Small intestine (tissue), 7 donors: Measurements from ENCODE around the gene WDR46. TPM values are rescaled to one million over a fixed set of nuclear protein-coding genes. Genes with fewer than 3 reads are reported as not detected.

Experiments
- DNase-seq, 2 donors: peaks; one replicate each; pipeline versions ENCODE4 v3.0.0 to v3.0.0-alpha.2; 2013
- FAIRE-seq: peaks from 2 replicates; lab custom pipeline; 2012; peaks lifted over from hg19 to GRCh38; lab: Jason Lieb, UNC
- H3K27ac ChIP-seq, 3 donors: one replicate each; pipeline ENCODE4 v1.5.1; 2013; ENCODE audit warnings: low read length in 2 of 3, mild to moderate bottlenecking in 2 of 3, control low read depth in 1 of 3, inconsistent platforms in 1 of 3, low read depth in 1 of 3, moderate library complexity in 1 of 3
- H3K27me3 ChIP-seq, 3 donors: one replicate each; pipeline ENCODE4 v1.6.1; 2013; ENCODE audit warnings: low read length in 3 of 3, inconsistent platforms in 1 of 3; ENCODE audit not compliant: control insufficient read depth in 3 of 3, insufficient read depth in 3 of 3
- H3K36me3 ChIP-seq, 3 donors: one replicate each; pipeline ENCODE4 v1.6.1; 2013; ENCODE audit warnings: low read length in 3 of 3, inconsistent platforms in 1 of 3, low read depth in 1 of 3, mild to moderate bottlenecking in 1 of 3, moderate library complexity in 1 of 3; ENCODE audit not compliant: control insufficient read depth in 3 of 3, insufficient read depth in 2 of 3
- H3K4me1 ChIP-seq, 3 donors: one replicate each; pipeline ENCODE4 v1.6.1; 2013; ENCODE audit warnings: low read length in 2 of 3, inconsistent platforms in 1 of 3, low read depth in 1 of 3, mild to moderate bottlenecking in 1 of 3, moderate library complexity in 1 of 3; ENCODE audit not compliant: control insufficient read depth in 3 of 3, insufficient read depth in 2 of 3
- H3K4me3 ChIP-seq, 3 donors: one replicate each; pipeline ENCODE4 v1.5.1; 2013; ENCODE audit warnings: low read length in 3 of 3, control low read depth in 1 of 3, inconsistent platforms in 1 of 3, low read depth in 1 of 3, mild to moderate bottlenecking in 1 of 3, moderate library complexity in 1 of 3
- H3K9me3 ChIP-seq, 2 donors: one replicate each; pipeline ENCODE4 v1.6.1; 2013; ENCODE audit warnings: low read depth in 1 of 2, low read length in 1 of 2; ENCODE audit not compliant: control insufficient read depth in 2 of 2, insufficient read depth in 1 of 2
- WGBS, 3 donors: extraction: QIAGEN DNeasy Blood & Tissue Kit; methylation state at CpG; one replicate each; pipeline ENCODE4 v1.1.7; 2013; 5-methylcytosine and 5-hydroxymethylcytosine counted together
- polyA plus RNA-seq, 4 donors: library from polyadenylated mRNA; stranded (reverse) in 3 of 4; unstranded in 1 of 4; fragments of 200-250 nt in 3 of 4; fragments of 120-200 nt in 1 of 4; gene quantifications; one replicate each; pipeline versions ENCODE4 v1.2.1 to v1.2.3, GENCODE V29; 2013
- donor health status: healthy with polysubstance abuse.
- donor health status: control.
- donor health status: control.
- donor health status: Bipolar disorder and iron deficiency.
- donor health status: healthy.

The WDR46 gene
- polyA plus RNA-seq, 4 donors, result 39.4 to 60.5 (median 43.5) TPM

DNA sequence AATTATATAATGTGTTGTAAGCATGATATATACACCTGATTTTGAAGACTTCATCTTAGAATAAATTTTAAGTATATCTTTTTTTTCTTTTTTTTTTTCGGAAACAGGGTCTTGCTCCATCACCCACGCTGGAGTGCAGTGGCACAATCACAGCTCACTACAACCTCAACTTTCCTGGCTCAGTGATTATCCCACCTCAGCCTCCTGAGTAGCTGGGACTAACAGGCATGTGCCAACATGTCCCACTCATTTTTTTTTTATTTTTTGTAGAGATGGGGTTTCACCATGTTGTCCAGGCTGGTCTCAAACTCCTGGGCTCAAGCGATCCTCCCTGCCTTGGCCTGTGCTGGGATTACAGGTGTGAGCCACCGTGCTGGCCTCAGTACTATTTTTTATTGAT lies 34.4 kb downstream of the WDR46 start:
- Histone ChIP-seq H3K9me3 (peaks cover 0 to 5% of the 10 kb centered on the region in 2 donors), H3K4me3 (no peak overlapping the region), H3K27me3 (no peaks in the 10 kb centered on the region), H3K27ac (no peak overlapping the region), H3K36me3 (peaks cover 0 to 41% (median 0%) of the 10 kb centered on the region in 3 donors), H3K4me1 (peaks cover 3 to 6% (median 3%) of the 10 kb centered on the region in 3 donors)
- DNase-seq, result no peak
- no peak for FAIRE-seq
- 96 to 100% (median 96%) methylated on average over 4 of the region's 4 CpGs for WGBS, 3 donors

DNA sequence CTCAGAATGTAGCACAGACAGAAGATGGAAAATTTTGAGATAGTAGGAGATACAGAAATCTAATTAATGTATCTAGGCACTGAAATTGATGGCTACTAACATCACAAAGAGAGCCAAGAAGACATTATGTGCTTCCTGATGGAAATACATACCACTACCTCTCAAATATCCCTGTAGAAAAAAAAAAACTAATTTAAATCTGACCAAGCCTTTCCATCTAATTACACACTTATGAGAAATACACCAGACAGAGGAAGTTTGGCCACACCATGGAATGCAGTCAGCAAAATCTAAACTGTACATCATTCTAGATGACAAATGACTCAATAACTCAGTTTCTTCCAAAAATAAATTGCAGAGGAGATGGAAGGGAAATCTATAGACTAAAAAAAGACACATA lies 36.3 kb downstream of the WDR46 start:
- Histone ChIP-seq H3K4me1 (peaks cover 3 to 20% (median 3%) of the 10 kb centered on the region in 3 donors), H3K4me3 (no peak overlapping the region), H3K9me3 (no peaks in the 10 kb centered on the region), H3K27ac (no peak overlapping the region), H3K27me3 (peaks cover 0 to 4% (median 0%) of the 10 kb centered on the region in 3 donors), H3K36me3 (peaks cover 0 to 30% (median 0%) of the 10 kb centered on the region in 3 donors)
- FAIRE-seq (no peak), DNase-seq (no peak)

DNA sequence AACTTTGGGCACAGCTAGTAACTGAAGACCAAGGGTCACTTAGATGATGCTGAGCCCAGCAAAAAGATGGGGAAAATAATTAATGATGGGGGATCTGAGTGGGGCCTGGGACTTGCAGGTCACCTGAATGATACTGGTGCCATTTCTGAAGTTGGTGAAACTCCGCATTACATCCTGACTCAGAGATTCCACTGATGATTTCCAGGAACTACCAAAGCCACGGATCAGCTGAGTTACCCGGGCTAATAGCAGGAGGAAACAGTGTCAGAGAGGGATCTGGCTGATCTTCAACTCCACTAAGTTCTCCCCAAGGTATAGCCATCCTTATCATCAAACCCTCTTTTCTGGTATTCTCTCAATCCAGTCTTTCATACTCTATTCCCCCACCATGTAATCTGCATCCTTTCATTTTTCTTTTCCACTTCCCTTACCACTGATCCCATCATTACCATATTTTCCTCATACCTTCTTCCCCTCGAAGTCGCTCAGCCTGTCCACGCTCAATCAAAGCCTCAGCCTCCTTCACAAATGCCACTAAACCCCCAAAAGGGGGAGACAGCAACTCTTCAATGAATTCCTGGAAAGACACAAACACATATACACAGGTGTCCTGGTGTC lies 37.5 kb downstream of the WDR46 start:
- Histone ChIP-seq H3K36me3 (peaks cover 0 to 21% (median 0%) of the 10 kb centered on the region in 3 donors), H3K4me1 (peaks cover 3 to 20% (median 3%) of the 10 kb centered on the region in 3 donors), H3K27me3 (peaks cover 0 to 13% (median 0%) of the 10 kb centered on the region in 3 donors), H3K4me3 (no peak overlapping the region), H3K27ac (no peak overlapping the region), H3K9me3 (no peaks in the 10 kb centered on the region)
- 83 to 91% (median 84%) methylated on average over 6 of the region's 6 CpGs for WGBS, 3 donors
- DNase-seq, result no peak
- no peak for FAIRE-seq

DNA sequence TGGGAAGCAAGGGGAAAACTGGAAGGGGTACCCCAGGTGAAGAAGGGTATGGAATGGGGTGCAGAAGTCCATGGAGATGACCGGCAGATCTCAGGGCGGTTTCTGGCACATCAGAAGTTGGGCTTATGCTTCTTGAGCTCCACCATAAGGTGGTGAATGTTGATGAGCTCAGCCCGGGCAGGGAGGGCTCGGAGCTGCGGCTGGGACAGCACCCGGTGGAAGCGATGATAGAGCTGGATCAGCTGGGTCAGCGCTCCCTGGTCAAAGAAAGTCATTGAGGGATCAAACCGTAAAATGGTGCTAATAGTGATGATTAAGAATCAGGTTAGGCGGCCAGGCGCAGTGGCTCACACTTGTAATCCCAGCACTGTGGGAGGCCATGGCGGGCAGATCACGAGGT lies 38.3 kb downstream of the WDR46 start:
- 91 to 97% (median 96%) methylated on average over 13 of the region's 13 CpGs for WGBS, 3 donors
- Histone ChIP-seq H3K27ac (peak overlapping the region in 1 of 3 donors; percentile 2), H3K4me1 (peaks cover 3 to 20% (median 3%) of the 10 kb centered on the region in 3 donors), H3K9me3 (no peaks in the 10 kb centered on the region), H3K27me3 (peaks cover 0 to 15% (median 0%) of the 10 kb centered on the region in 3 donors), H3K4me3 (no peak overlapping the region), H3K36me3 (peaks cover 0 to 21% (median 0%) of the 10 kb centered on the region in 3 donors)
- FAIRE-seq (no peak), DNase-seq (no peak)

DNA sequence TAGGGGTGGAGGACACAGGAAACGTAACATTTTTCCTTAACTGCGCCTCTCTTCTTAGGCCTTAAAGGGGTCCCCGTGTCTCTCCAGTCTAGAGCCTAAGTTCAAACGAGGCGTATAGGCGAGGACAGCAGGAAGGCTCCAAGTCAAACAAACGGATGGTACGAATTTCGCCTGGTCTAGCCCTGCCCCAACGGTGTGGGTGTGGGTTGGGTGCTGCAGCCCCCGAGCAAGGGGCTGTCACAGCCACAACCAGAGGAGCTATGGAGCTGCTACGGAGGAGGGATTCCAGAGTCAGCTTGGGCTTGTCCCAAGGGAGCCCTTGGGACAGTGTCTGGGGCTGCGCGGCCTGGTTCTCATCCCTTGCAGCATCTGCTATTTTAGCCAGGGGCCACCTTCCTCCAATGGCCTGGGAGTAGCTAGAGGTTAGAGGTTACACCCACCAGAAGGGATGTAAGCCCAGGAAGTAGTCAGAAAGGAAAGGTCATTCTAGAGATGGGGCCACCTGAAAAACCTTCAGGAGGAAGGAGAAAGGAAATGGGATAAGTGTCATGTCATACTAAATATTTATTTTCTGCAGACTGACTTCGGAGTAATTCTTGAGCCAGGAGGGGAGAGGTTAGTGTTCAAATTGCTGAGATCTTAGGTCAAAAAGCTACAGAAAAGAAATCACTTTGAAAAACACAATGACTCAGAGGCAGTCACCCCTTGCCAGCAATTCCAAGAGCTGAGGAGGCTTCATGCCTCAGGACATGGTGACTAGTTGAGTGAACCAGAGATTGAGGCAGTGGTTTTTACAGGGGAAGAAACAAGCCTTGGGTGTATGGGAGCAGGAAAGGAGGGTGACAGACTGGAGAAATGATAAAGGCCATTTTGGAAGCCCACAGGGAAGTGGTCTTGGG lies 39.1 kb downstream of the WDR46 start:
- peaks cover 0 to 14% (median 0%) of the 10 kb centered on the region in 3 donors for H3K36me3 ChIP-seq
- peak overlapping the region; percentile 10 to 57 (median 50) for H3K4me3 ChIP-seq
- H3K27ac ChIP-seq, result peak overlapping the region; percentile 34 to 95 (median 94)
- H3K4me1 ChIP-seq, result peaks cover 3 to 20% (median 3%) of the 10 kb centered on the region in 3 donors
- H3K9me3 ChIP-seq, result no peaks in the 10 kb centered on the region
- 17 to 22% (median 21%) methylated on average over 15 of the region's 15 CpGs for WGBS, 3 donors
- H3K27me3 ChIP-seq, result peaks cover 0 to 15% (median 0%) of the 10 kb centered on the region in 3 donors
- DNase-seq (no peak), FAIRE-seq (no peak)

DNA sequence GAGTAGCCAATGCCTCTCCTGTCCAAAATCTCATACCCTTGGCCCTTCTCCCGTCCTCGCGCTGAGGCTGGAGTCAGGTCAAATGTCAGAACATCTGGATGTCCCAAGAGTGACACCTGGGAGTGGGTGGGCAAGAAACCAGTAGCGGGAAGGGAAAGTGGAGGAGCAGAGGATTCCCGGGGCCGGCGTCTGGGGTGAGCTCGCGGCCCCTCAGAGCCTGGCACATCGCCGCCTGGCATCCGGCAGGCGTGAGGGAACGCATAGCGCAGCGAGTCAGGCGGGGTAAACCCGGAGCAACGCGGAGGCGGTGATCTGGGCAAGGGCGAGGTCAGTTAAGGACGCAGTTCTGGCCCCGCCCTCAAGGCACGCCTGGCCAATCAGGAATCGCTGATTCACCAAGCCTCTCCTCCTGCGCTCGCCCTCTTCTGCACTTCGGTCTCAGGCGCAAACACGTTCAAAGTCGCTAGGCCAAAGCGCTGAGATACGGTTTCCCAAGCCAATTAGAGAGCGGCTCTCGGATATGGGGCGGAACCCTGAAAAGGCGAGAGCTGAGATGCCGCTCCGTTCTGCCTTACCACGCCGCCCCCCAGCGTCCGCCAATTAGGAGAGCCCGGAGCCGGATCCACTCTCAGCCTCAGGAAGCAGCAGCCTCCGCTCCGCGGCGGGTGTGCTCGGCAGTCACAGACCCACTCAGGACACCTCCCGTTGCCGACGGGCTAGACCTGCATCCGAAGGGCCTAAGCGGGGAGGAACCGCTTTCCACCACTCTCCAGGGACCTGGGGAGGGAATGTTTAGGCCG lies 39.9 kb downstream of the WDR46 start:
- Histone ChIP-seq H3K9me3 (no peaks in the 10 kb centered on the region), H3K4me1 (peaks cover 3 to 20% (median 3%) of the 10 kb centered on the region in 3 donors), H3K27ac (peak overlapping the region; percentile 34 to 95 (median 94)), H3K4me3 (peak overlapping the region; percentile 32 to 57 (median 50)), H3K27me3 (peaks cover 0 to 15% (median 0%) of the 10 kb centered on the region in 3 donors), H3K36me3 (peaks cover 0 to 14% (median 0%) of the 10 kb centered on the region in 3 donors)
- DNase-seq, result peak; percentile 97 to 100
- no peak for FAIRE-seq
- WGBS, 3 donors, result 0 to 1% (median 0%) methylated on average over 57 to 58 of the region's 58 CpGs

DNA sequence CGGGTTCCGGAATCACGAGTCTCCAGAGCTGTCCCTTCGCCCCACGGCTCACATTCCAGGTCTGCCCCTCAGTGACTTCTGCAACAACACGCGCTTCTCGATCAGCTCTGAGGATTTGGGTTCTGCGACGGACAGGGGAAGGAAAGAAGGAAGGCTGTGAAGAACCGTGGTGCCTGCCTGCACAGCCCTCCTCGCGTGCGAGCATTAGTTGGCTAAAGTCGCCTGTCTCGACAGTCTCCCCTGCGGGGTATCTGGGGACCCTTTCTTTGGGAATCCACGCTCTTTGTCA lies 40.5 kb downstream of the WDR46 start:
- DNase-seq (no peak), FAIRE-seq (no peak)
- H3K27ac ChIP-seq, result peak overlapping the region; percentile 7 to 95 (median 34)
- 0 to 1% (median 1%) methylated on average over 18 of the region's 18 CpGs for WGBS, 3 donors
- H3K9me3 ChIP-seq, result no peaks in the 10 kb centered on the region
- peaks cover 0 to 14% (median 0%) of the 10 kb centered on the region in 3 donors for H3K36me3 ChIP-seq
- peaks cover 3 to 20% (median 3%) of the 10 kb centered on the region in 3 donors for H3K4me1 ChIP-seq
- peak overlapping the region; percentile 32 to 50 (median 37) for H3K4me3 ChIP-seq
- H3K27me3 ChIP-seq, result peaks cover 0 to 15% (median 0%) of the 10 kb centered on the region in 3 donors
